Heart right ventricle (tissue), 16 donors: Measurements from ENCODE around the gene IZUMO4. TPM values are rescaled to one million over a fixed set of nuclear protein-coding genes. Genes with fewer than 3 reads are reported as not detected.

Experiments
- ATAC-seq, 8 donors: fragments of 200-7000 bp; cut with Tn5 transposase; one replicate each; pipeline ENCODE4 v1.9.1; 2020; ENCODE audit warnings: mild to moderate bottlenecking in 8 of 8, moderate library complexity in 8 of 8, moderate number of reproducible peaks in 1 of 8
- DNase-seq, 2 donors: peaks; one replicate each; pipeline ENCODE4 v3.0.0-alpha.2; 2020
- H3K27ac ChIP-seq, 10 donors: fragments of 200-600 bp; sonication (generic) in 2 of 10; one replicate each; pipeline versions ENCODE4 v1.5.0 to v1.8.0; 2020 to 2022; ENCODE audit warnings: mild to moderate bottlenecking in 3 of 10
- H3K27me3 ChIP-seq, 7 donors: fragments of 200-600 bp; one replicate each; pipeline ENCODE4 v1.8.0; 2021 to 2022; ENCODE audit warnings: mild to moderate bottlenecking in 2 of 7
- H3K36me3 ChIP-seq, 9 donors: fragments of 200-600 bp; sonication (generic) in 1 of 9; one replicate each; pipeline versions ENCODE4 v1.5.0 to v1.8.0; 2020 to 2022; ENCODE audit warnings: mild to moderate bottlenecking in 2 of 9
- H3K4me1 ChIP-seq, 9 donors: fragments of 200-600 bp; sonication (generic) in 1 of 9; one replicate each; pipeline versions ENCODE4 v1.5.0 to v1.8.0; 2020 to 2022; ENCODE audit warnings: mild to moderate bottlenecking in 4 of 9
- H3K4me3 ChIP-seq, 10 donors: fragments of 200-600 bp; sonication (generic) in 2 of 10; one replicate each; pipeline versions ENCODE4 v1.5.0 to v1.8.0; 2020 to 2022; ENCODE audit warnings: mild to moderate bottlenecking in 7 of 10, moderate library complexity in 2 of 10
- H3K9me3 ChIP-seq, 11 donors: fragments of 200-600 bp in 10 of 11; sonication (generic) in 2 of 11; one replicate each; pipeline versions ENCODE4 v1.5.0 to v1.8.0; 2013 to 2022; ENCODE audit warnings: mild to moderate bottlenecking in 2 of 11, control low read depth in 1 of 11, moderate library complexity in 1 of 11
- WGBS, 2 donors: extraction: QIAGEN DNeasy Blood & Tissue Kit; methylation state at CpG; one replicate each; pipeline ENCODE4 v1.1.7; 2013; ENCODE audit warnings: inconsistent platforms in 1 of 2; 5-methylcytosine and 5-hydroxymethylcytosine counted together
- intact Hi-C, 10 donors: fragments of 100-400 bp; cut with DNase I; formaldehyde crosslinking; loops; one replicate each; pipeline versions ENCODE4 v1.11.1 to v1.14.2; 2022
- polyA plus RNA-seq, 2 donors: library from polyadenylated mRNA; stranded (reverse); fragments of 200-250 nt; gene quantifications; one replicate each; pipeline ENCODE4 v1.2.3, GENCODE V29; 2013
- total RNA-seq, 10 donors: library from RNA; stranded (reverse); fragmentation: NEBNext Ultra II Directional in 3 of 10; extraction: Animal tissue kit (Norgen Biotek cat#: 25700) in 3 of 10; gene quantifications; one replicate each; pipeline versions ENCODE4 v1.2.1 to v1.2.4, GENCODE V29; 2021 to 2023
- TF ChIP-seq, protein P1 (sequence below), 9 donors: fragments of 200-600 bp; sonication (generic) in 2 of 9; IDR thresholded peaks; one replicate each; pipeline versions ENCODE4 v1.5.0 to v1.8.0; 2021 to 2022; ENCODE audit warnings: antibody characterized with exemption in 9 of 9, mild to moderate bottlenecking in 5 of 9, moderate library complexity in 1 of 9
- donor health status: Arrhythmogenic right ventricular cardiomyopathy.
- donor health status: ischemic (EF 13 %, LVEDD 7.1; RV severe dilation, severe dysfunction).
- donor health status: healthy with polysubstance abuse.
- donor health status: DM: no; HTN: yes; CAD: no.
- donor health status: DM: no; HTN: no; CAD: no.
- donor health status: ischemic (EF 25% LVEDD 6.9; RV normal size, moderate dysfunction).
- donor health status: ischemic (EF 25% LVEDD 5.7; RV mildly dilated, moderate dysfunction).
- donor health status: healthy.
- donor health status: DM: yes; HTN: yes; CAD: no.
- donor health status: Ischemic cardiomyopathy.
- donor health status: ischemic (EF 35%, LVEDD 5.7; RV mildly dilated, moderate dysfunction).
- donor health status: nonischemic (EF 11% LVEDD 7.7; RV severe dilation, severe dysfunction).
- donor health status: DM: yes; HTN: yes; CAD: no.
- donor health status: PGD.
- donor health status: ischemic (EF 29% LVEDD 5.4; RV normal size, mild dysfunction).
- donor health status: nonischemic (EF 23%, LVEDD 6.1; RV moderate dilation, normal function).

The IZUMO4 gene
- total and polyA plus RNA-seq, 12 donors, result 1.2 to 13.1 (median 2.7) TPM

DNA sequence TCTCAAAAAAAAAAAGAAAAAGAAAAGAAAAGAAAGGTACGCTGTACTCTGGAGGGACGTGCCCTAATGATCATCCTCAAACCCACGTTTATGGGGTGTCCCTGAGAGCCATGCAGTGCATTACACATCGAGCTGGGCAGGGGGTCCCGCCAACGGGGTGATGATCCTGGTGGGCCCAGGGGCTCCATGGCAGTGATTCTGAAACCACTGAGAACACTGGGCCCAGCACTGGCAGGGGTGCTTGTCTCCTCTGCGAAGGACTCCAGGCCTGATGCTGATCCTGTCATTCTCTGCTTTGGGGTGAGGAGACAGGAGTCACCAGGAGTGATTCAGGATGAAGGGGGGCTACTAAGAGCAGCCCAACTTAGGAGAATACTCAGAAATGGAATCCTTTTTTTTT lies 19.3 kb upstream of the IZUMO4 start:
- no peak overlapping the region for H3K4me3 ChIP-seq
- H3K36me3 ChIP-seq, result peaks cover 0 to 100% (median 49%) of the 10 kb centered on the region in 9 donors
- no peak overlapping the region for H3K27ac ChIP-seq
- 93 to 96% methylated on average over 7 of the region's 7 CpGs for WGBS, 2 donors
- intact Hi-C loops, result loop anchor here in 3 of 10 donors (5.0 to 10.0 kb wide), 2 partner anchors 153 to 155 kb away; no protein-coding TSS in a partner anchor
- no peaks in the 10 kb centered on the region for H3K9me3 ChIP-seq
- no peak for DNase-seq
- H3K4me1 ChIP-seq, result peaks cover 0 to 36% (median 0%) of the 10 kb centered on the region in 9 donors
- H3K27me3 ChIP-seq, result no peaks in the 10 kb centered on the region
- TF ChIP-seq, protein P1, sequence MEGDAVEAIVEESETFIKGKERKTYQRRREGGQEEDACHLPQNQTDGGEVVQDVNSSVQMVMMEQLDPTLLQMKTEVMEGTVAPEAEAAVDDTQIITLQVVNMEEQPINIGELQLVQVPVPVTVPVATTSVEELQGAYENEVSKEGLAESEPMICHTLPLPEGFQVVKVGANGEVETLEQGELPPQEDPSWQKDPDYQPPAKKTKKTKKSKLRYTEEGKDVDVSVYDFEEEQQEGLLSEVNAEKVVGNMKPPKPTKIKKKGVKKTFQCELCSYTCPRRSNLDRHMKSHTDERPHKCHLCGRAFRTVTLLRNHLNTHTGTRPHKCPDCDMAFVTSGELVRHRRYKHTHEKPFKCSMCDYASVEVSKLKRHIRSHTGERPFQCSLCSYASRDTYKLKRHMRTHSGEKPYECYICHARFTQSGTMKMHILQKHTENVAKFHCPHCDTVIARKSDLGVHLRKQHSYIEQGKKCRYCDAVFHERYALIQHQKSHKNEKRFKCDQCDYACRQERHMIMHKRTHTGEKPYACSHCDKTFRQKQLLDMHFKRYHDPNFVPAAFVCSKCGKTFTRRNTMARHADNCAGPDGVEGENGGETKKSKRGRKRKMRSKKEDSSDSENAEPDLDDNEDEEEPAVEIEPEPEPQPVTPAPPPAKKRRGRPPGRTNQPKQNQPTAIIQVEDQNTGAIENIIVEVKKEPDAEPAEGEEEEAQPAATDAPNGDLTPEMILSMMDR (IDR thresholded peaks at IDR 0.05), result no peak
- no peak for ATAC-seq

DNA sequence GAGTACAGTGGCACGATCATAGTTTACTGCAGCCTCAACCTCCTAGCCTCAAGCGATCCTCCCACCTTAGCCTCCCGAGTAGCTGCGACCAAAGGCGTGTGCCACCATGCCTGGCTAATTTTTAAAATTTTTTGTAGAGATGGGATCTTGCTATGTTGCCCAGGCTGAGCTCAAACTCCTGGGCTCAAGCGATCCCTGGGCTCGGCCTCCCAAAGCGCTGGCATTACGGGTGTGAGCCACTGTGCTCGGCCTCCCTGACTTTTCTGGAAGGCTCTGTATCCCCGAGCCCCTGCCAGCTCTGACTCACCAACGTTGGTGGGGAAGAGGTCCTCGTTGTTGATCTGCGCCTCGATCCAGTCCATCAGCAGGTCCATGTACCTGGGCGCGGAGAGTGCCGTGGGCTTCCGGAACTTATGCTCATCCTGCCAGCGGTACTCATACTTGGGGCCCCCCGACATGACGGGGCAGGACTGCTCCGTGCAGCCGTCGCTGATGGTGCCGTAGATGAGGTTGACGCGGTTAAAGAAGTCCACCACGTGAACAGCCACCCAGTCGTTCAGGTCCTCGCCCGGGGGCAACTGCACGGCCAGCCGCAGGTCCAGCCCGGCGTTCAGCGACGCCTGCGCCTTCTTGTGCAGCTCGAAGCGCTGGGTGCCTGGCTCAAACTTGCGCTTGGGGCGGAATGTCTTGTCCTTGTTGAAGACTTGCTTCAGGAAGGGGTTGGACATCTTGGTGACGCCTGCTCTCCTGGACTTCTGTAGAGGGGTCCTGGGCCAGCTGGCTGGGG lies 18.7 kb upstream of the IZUMO4 start:
- no peak for ATAC-seq
- no peak for DNase-seq
- Histone ChIP-seq H3K27me3 (no peaks in the 10 kb centered on the region), H3K9me3 (no peaks in the 10 kb centered on the region), H3K27ac (no peak overlapping the region), H3K4me3 (no peak overlapping the region), H3K36me3 (peaks cover 0 to 99% (median 42%) of the 10 kb centered on the region in 9 donors), H3K4me1 (peaks cover 0 to 42% (median 1%) of the 10 kb centered on the region in 9 donors)
- TF ChIP-seq, protein P1 (IDR thresholded peaks at IDR 0.05), result no peak
- WGBS, 2 donors, result 97% methylated on average over 44 of the region's 44 CpGs
- intact Hi-C loops, result loop anchor here in 3 of 10 donors (5.0 to 10.0 kb wide), 2 partner anchors 153 to 156 kb away; no protein-coding TSS in a partner anchor

DNA sequence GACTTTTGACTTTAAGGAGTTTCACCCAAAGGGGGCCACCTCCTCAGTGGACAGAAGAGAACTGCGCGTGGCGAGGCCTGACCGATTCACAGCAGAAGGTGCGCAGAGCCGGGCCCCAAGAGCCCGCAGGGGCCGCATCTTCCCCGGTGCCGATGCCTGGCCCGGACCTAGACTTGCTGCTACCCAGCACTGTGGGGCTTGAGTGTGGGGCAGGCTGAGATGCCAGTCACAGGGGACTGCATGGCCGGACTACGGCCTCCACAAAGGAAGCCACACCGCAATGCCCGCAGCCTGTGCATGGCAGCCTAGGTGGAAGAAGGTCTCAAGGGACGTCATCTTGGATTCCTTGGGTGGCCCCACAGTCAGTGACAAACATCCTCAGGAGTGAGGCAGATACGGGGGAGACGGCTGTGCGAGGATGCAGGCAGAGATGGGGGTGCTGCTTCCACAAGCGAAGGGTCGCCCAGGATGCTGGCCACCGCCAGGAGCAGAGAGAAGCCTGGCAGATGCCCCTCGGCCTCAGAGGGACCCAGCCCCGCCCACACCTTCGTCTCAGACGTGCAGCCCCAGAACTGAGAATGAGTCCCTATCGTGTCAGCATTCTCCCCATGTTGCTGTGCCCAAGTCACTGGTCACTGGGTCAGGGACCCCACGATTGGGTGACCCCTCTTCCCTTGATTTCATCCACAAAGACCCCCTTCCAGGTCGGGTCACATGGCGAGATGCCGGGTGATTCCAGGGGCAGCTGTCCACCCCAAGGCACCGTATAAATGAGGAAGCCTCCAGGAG lies 17.4 kb upstream of the IZUMO4 start:
- Histone ChIP-seq H3K27me3 (no peaks in the 10 kb centered on the region), H3K9me3 (no peaks in the 10 kb centered on the region), H3K4me1 (peaks cover 0 to 47% (median 12%) of the 10 kb centered on the region in 9 donors), H3K4me3 (no peak overlapping the region), H3K27ac (no peak overlapping the region), H3K36me3 (peaks cover 0 to 99% (median 34%) of the 10 kb centered on the region in 9 donors)
- 93 to 94% methylated on average over 32 of the region's 32 CpGs for WGBS, 2 donors
- TF ChIP-seq, protein P1 (IDR thresholded peaks at IDR 0.05), result no peak
- no peak for ATAC-seq
- no peak for DNase-seq
- intact Hi-C loops, result loop anchor here in 3 of 10 donors (5.0 to 10.0 kb wide), 2 partner anchors 154 to 157 kb away; no protein-coding TSS in a partner anchor

DNA sequence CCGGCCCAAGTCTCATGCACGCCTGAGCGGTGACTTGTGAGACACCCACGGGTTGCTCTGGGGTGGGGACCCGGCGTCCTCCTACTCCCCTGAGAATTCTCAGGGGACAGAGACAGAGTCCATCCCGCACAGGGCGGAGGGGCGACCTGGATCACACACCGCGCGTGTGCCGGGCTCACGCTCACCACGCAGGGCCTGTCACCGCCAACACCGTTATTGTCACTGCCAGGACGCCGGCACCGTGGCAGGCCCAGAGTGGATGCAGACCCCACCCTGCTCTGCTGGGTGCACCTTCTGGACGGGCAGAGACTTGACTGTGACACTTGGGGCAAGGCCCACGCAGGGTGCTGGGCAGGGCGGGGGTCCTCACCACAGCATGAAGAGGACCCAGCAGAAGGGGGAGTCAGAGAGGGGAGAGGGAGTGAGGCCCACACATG lies 16.8 kb upstream of the IZUMO4 start:
- peaks cover 0 to 45% (median 12%) of the 10 kb centered on the region in 9 donors for H3K4me1 ChIP-seq
- no peaks in the 10 kb centered on the region for H3K9me3 ChIP-seq
- ATAC-seq, result no peak
- WGBS, 2 donors, result 89 to 90% methylated on average over 23 of the region's 23 CpGs
- no peaks in the 10 kb centered on the region for H3K27me3 ChIP-seq
- no peak overlapping the region for H3K27ac ChIP-seq
- intact Hi-C loops, result loop anchor here in 3 of 10 donors (5.0 to 10.0 kb wide), 2 partner anchors 155 to 158 kb away; no protein-coding TSS in a partner anchor
- DNase-seq, result no peak
- TF ChIP-seq, protein P1 (IDR thresholded peaks at IDR 0.05), result no peak
- H3K36me3 ChIP-seq, result peaks cover 0 to 99% (median 33%) of the 10 kb centered on the region in 9 donors
- H3K4me3 ChIP-seq, result no peak overlapping the region
